GM21723 (cell line): ENCODE results near the gene DOHH.

Experiments used
- ATAC-seq: cut with Tn5 transposase; IDR thresholded peaks from one replicate; pipeline ENCODE4 v1.9.1; 2021; ENCODE audit warnings: mild to moderate bottlenecking, moderate library complexity; ENCODE audit not compliant: unreplicated experiment

The DOHH gene

DNA sequence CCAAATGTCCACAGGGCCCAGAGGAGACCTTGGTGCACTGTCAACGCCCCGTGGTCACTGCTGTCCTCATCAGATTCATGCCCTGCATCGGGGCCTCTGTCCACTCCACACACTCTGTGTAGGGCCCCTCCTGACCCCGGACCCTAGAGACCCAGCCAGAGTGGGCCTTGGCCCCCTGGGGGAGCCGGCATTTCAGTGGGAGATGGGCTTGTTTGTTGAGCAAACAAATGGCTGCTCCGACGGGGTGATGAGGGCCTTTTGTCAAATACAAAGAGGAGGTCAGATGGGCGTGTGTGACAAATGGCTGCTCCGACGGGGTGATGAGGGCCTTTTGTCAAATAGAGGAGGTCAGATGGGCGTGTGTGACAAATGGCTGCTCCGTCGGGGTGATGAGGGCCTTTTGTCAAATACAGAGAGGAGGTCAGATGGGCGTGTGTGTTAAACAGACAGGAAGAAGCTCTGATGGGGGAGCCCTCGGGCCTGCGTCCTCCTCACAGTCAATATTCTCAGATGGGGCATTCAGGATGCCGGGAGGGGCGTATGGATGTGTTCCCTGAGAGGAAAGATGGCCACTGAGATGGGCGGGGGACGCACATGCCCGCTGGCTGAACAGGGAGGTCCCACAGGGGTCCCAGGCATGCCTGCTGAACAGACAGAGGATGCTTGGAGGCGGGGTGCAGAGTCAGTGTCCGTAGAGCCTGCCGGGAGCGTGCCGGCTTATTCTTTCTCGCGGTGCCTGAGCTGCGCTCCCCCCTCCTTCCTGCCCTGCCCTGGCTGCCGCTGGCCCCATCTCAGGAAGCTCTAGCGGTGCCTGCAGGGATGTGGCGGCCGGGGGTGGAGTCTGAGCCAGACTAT is 56.4 kb downstream of the DOHH start:
- ATAC-seq: no peak

DNA sequence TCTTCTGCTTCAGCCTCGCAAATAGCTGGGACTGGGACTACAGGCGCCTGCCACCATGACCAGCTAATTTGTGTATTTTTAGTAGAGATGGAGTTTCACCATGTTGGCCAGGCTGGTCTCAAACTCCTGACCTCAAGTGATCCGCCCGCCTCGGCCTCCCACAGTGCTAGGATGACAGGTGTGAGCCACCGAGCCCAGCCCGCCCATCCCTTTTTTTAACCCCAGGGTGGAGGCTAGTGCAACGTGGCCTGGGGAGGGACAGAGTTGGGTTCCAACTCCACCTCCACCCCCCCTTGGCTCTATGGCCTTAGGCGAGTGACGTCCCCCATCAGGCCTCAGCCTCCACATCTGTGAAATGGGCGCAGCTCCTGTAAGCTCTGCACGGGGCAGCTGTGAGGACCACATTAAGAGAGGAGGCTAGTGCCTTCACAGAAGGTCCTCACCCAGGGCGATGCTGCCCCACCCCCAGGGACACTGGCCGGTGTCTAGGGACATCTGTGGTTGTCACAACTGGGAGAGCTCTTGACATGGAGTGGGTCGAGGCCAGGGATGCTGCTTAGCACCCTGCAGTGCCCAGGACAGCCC is 57.9 kb downstream of the DOHH start:
- ATAC-seq: no peak

DNA sequence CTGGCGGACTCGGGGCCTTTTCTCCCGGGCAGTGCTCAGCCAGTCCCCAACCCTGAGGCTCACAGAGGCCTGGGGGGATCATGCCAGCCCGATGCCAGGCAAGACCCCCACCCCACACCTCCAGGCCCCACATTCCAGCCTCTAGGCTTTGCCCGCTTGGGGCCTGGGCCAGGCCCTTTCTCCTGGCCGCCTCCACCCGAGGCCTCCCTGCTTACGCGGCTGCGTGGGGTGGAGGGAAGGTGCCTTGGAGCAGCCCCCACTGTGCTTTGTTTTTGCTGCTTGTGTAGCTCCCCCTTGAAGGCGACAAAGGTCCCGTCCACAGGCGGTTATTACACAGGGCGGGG is 58.5 kb downstream of the DOHH start:
- ATAC-seq: no peak

DNA sequence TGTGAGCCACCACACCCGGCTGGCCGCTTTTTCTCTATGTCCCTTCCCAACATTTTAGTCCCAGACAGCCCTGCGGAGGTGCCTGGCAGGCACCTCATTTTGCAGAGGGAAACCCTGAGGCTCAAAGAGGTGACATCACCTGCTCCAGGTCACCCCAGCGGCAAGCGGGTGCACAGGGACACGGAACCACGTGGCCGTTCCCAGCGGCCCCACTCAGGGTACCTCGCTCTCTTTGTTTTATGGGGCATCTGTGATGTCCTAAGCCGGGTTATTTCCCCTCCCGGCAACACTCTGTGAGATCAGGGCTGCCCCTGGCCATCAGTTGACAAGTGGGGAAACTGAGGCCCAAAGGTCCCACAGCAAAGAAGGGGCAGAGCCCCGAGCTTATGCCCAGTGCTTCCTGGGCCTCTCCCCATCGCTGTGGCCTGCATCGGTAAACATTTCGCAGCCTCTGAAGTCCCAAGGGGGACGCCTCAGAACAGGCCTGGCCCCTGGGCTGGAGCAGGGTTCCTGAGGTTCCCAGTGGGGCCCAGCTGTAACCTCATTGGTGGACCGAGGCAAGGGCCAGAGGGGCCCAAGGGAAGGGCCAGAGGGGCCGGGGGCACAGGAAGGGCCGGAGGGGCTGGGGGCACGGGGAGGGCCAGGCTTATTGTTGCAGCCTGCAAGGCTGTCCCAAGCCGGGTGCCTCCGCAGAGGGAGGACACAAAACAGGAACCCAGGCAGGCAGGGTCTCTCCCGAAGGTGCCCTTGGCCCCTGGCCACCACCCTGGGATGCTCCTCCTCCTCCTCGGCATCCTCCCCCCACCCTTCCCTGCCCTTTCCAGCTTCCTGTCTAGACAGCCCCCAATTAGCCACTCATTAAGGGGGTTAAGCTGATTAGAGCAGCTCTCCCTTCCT is 59.1 kb downstream of the DOHH start:
- no peak for ATAC-seq
